ENCODE data around the gene SEC31A. TPM values are rescaled to one million over a fixed set of nuclear protein-coding genes. Genes with fewer than 3 reads are reported as not detected.
"Not testable (repeated sequence)": the region's sequence is repeated elsewhere in the genome, so short reads cannot be mapped to it uniquely, and the experiment has no call there.

SEC31A gene
- total RNA-seq, 1 experiment from 2014 or later = 63.3 TPM

GRCh38 chr4:82898322-82899243, 7.6 kb upstream of the SEC31A start:
- DNase-seq (ENCODE audit: low read depth) = peak; percentile 41

- no peak for DNase-seq (ENCODE audit: low read depth)
These were observed 5.8 kb upstream of the SEC31A start for GRCh38 chr4:82896755-82897154.

- DNase-seq (ENCODE audit: low read depth) = no peak
These were observed 3.0 kb upstream of the SEC31A start for GRCh38 chr4:82893942-82894341.

GRCh38 chr4:82892467-82892802, 1.5 kb upstream of the SEC31A start:
- DNase-seq (ENCODE audit: low read depth) = no peak

GRCh38 chr4:82891707-82892466, 934 bp upstream of the SEC31A start:
- no peak for DNase-seq (ENCODE audit: low read depth)

GRCh38 chr4:82890528-82890900, 439 bp downstream of the SEC31A start:
- no peak for DNase-seq (ENCODE audit: low read depth)

GRCh38 chr4:82889287-82889686, 1.7 kb downstream of the SEC31A start:
- no peak for DNase-seq (ENCODE audit: low read depth)

GRCh38 chr4:82886147-82886942, 4.6 kb downstream of the SEC31A start:
- DNase-seq (ENCODE audit: low read depth) = no peak

GRCh38 chr4:82885410-82885809, 5.5 kb downstream of the SEC31A start:
- DNase-seq (ENCODE audit: low read depth) = no peak

- DNase-seq (ENCODE audit: low read depth) = no peak
These were observed 22.4 kb downstream of the SEC31A start for GRCh38 chr4:82868572-82868971.

- no peak for DNase-seq (ENCODE audit: low read depth)
These were observed 24.1 kb downstream of the SEC31A start for GRCh38 chr4:82866706-82867385.

GRCh38 chr4:82866033-82866432, 24.9 kb downstream of the SEC31A start:
- DNase-seq (ENCODE audit: low read depth) = not testable (repeated sequence)

- peak; percentile 38 for DNase-seq (ENCODE audit: low read depth)
These were observed 25.4 kb downstream of the SEC31A start for GRCh38 chr4:82865592-82865991.

GRCh38 chr4:82864336-82864979, 26.5 kb downstream of the SEC31A start:
- no peak for DNase-seq (ENCODE audit: low read depth)

GRCh38 chr4:82861529-82861928, 29.4 kb downstream of the SEC31A start:
- DNase-seq (ENCODE audit: low read depth) = no peak

- not testable (repeated sequence) for DNase-seq (ENCODE audit: low read depth)
These were observed 30.5 kb downstream of the SEC31A start for GRCh38 chr4:82860487-82860886.

- no peak for DNase-seq (ENCODE audit: low read depth)
These were observed 38.1 kb downstream of the SEC31A start for GRCh38 chr4:82852751-82853285.

GRCh38 chr4:82851885-82852750, 38.8 kb downstream of the SEC31A start:
- peak; percentile 1 for DNase-seq (ENCODE audit: low read depth)

- DNase-seq (ENCODE audit: low read depth) = no peak
These were observed 39.6 kb downstream of the SEC31A start for GRCh38 chr4:82851318-82851717.

GRCh38 chr4:82850684-82851083, 40.3 kb downstream of the SEC31A start:
- no peak for DNase-seq (ENCODE audit: low read depth)

Measured in Daoy (cell line).